BLaER1 treated with 17β-estradiol and CSF1 and Interleukin-3, amounts not matched to agents 10 nM and 100 nM (cell line): ENCODE data around the gene BRSK2.

Experiments
- H3K27ac ChIP-seq, 11 experiments: shearing (Covaris generic); formaldehyde crosslinking; 2 replicates each; pipeline ENCODE4 v1.8.1; 2022
- H3K27me3 ChIP-seq, 11 experiments: shearing (Covaris generic); formaldehyde crosslinking; 2 replicates each; pipeline ENCODE4 v1.8.1; 2022
- H3K36me3 ChIP-seq, 11 experiments: shearing (Covaris generic); formaldehyde crosslinking; 2 replicates each; pipeline ENCODE4 v1.8.1; 2022
- H3K4me1 ChIP-seq, 10 experiments: shearing (Covaris generic); formaldehyde crosslinking; 2 replicates each; pipeline ENCODE4 v1.8.1; 2022
- H3K4me2 ChIP-seq, 11 experiments: shearing (Covaris generic); formaldehyde crosslinking; 2 replicates each; pipeline ENCODE4 v1.8.1; 2022
- H3K4me3 ChIP-seq, 10 experiments: shearing (Covaris generic); formaldehyde crosslinking; 2 replicates each; pipeline ENCODE4 v1.8.1; 2022
- H3K9ac ChIP-seq, 11 experiments: shearing (Covaris generic); formaldehyde crosslinking; 2 replicates each; pipeline ENCODE4 v1.8.1; 2022
- H3K9me3 ChIP-seq, 11 experiments: shearing (Covaris generic); formaldehyde crosslinking; replicated peaks in 1 of 11; 2 replicates each; pipeline ENCODE4 v1.8.1; 2022
- H4K20me1 ChIP-seq, 11 experiments: shearing (Covaris generic); formaldehyde crosslinking; 2 replicates each; pipeline ENCODE4 v1.8.1; 2022
- Cebpa-rat ChIP-seq, 11 experiments: shearing (Covaris generic); IDR thresholded peaks; 2 replicates each; pipeline ENCODE4 v1.8.1; 2022

BRSK2 gene

GRCh38 chr11:1444321-1444720 is 54.6 kb downstream of the BRSK2 start:
- no peaks in the 10 kb centered on the region for H3K36me3 ChIP-seq
- TF ChIP-seq Cebpa-rat (IDR thresholded peaks at IDR 0.05): no peak
- H3K9ac ChIP-seq: no peak overlapping the region
- no peak overlapping the region for H3K4me2 ChIP-seq
- H3K9me3 ChIP-seq: no peaks in the 10 kb centered on the region
- H3K4me1 ChIP-seq: peaks cover 11 to 46% (median 28%) of the 10 kb centered on the region in 10 experiments
- no peak overlapping the region for H3K4me3 ChIP-seq
- H3K27ac ChIP-seq: no peak overlapping the region
- no peaks in the 10 kb centered on the region for H3K27me3 ChIP-seq
- peaks cover 0 to 49% (median 0%) of the 10 kb centered on the region in 11 experiments; a peak in 5 of 22 replicates for H4K20me1 ChIP-seq

- H3K27ac ChIP-seq: no peak overlapping the region
- no peaks in the 10 kb centered on the region for H3K9me3 ChIP-seq
- no peak for TF ChIP-seq Cebpa-rat (IDR thresholded peaks at IDR 0.05)
Measured at GRCh38 chr11:1444823-1445422, 55.2 kb downstream of the BRSK2 start.

DNA sequence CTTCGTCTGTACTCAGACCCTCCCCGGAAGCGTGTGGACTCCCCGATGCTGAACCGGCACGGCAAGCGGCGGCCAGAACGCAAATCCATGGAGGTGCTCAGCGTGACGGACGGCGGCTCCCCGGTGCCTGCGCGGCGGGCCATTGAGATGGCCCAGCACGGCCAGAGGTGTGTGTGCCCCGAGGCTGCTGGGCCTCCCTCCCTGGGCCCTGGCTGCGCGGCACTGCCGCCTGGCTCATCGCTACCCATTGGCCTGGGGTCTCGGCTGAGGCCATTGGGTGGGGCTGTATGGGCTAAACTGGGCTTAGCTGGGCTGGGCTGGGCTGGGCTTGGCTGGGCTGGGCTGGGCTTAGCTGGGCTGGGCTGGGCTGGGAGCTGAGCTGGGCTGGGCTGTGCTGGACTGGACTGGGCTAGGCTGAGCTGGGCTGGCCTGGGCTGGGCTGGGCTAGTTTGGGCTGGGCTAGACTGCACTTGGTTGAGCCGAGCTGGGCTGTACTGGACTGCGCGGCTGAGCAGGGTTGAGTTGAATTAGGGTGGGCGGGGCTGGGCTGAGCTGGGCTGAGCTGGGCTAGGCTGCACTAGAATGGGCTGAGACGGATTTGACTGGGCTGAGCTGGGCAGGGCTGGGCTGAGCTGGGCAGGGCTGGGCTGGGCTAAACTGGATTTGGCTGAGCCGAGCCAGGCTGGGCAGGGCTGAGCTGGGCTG is 56.2 kb downstream of the BRSK2 start:
- no peak for TF ChIP-seq Cebpa-rat (IDR thresholded peaks at IDR 0.05)
- H3K9ac ChIP-seq: no peak overlapping the region
- H3K9me3 ChIP-seq: no peaks in the 10 kb centered on the region
- H3K4me3 ChIP-seq: no peak overlapping the region
- H3K4me1 ChIP-seq: peaks cover 11 to 39% (median 30%) of the 10 kb centered on the region in 10 experiments
- H3K27me3 ChIP-seq: no peaks in the 10 kb centered on the region
- H4K20me1 ChIP-seq: peaks cover 0 to 53% (median 0%) of the 10 kb centered on the region in 11 experiments; a peak in 5 of 22 replicates
- no peaks in the 10 kb centered on the region for H3K36me3 ChIP-seq
- no peak overlapping the region for H3K27ac ChIP-seq
- no peak overlapping the region for H3K4me2 ChIP-seq

More at GRCh38 chr11:1444823-1445422, 55.2 kb downstream of the BRSK2 start:
- H3K36me3 ChIP-seq: no peaks in the 10 kb centered on the region
- no peak overlapping the region for H3K4me3 ChIP-seq
- peaks cover 0 to 53% (median 0%) of the 10 kb centered on the region in 11 experiments; a peak in 5 of 22 replicates for H4K20me1 ChIP-seq
- no peak overlapping the region for H3K4me2 ChIP-seq
- peaks cover 11 to 47% (median 30%) of the 10 kb centered on the region in 10 experiments for H3K4me1 ChIP-seq
- H3K27me3 ChIP-seq: no peaks in the 10 kb centered on the region
- no peak overlapping the region for H3K9ac ChIP-seq

- Histone ChIP-seq H3K27me3 (no peaks in the 10 kb centered on the region), H3K4me1 (peaks cover 11 to 45% (median 30%) of the 10 kb centered on the region in 10 experiments), H3K9me3 (no peaks in the 10 kb centered on the region), H3K9ac (no peak overlapping the region), H4K20me1 (peaks cover 0 to 60% (median 0%) of the 10 kb centered on the region in 11 experiments; a peak in 7 of 22 replicates), H3K36me3 (no peaks in the 10 kb centered on the region), H3K4me3 (no peak overlapping the region), H3K27ac (no peak overlapping the region), H3K4me2 (peak overlapping the region in 5 of 11 experiments; percentile 12 to 33 (median 22); a peak in 4 of 22 replicates)
- no peak for TF ChIP-seq Cebpa-rat (IDR thresholded peaks at IDR 0.05)
Measured at GRCh38 chr11:1446623-1447022, 56.9 kb downstream of the BRSK2 start.

- H3K27ac ChIP-seq: peak overlapping the region in 8 of 11 experiments; percentile 15 to 81 (median 63); a peak in 15 of 22 replicates
- peaks cover 11 to 52% (median 30%) of the 10 kb centered on the region in 10 experiments for H3K4me1 ChIP-seq
- no peak for TF ChIP-seq Cebpa-rat (IDR thresholded peaks at IDR 0.05)
Measured at GRCh38 chr11:1447845-1448825, 58.4 kb downstream of the BRSK2 start.

DNA sequence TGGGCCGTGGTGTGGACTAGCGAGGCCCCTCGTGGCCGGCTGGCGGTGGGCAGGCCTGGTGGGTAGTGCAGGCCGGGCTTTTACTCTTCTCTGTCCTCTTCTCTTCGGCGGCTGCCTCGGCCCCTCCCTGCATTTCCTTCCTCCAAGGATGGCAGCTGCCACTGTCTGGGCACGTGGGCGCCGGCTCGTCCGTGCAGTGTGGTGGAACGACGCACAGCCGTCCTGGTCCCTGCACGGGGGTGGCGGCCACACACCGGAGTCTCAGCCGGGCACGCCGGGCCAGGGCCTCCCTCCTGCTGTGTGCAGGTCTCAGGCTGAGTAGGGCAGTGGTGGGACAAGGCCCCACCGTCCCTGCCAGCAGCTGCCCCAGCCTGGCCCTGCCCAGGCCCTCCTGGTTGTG is 59.1 kb downstream of the BRSK2 start:
- Histone ChIP-seq H3K27ac (peak overlapping the region in 8 of 11 experiments; percentile 15 to 81 (median 63); a peak in 15 of 22 replicates), H3K9me3 (no peaks in the 10 kb centered on the region), H3K36me3 (no peaks in the 10 kb centered on the region), H3K4me1 (peaks cover 11 to 59% (median 34%) of the 10 kb centered on the region in 10 experiments), H3K9ac (peak overlapping the region in 7 of 11 experiments; percentile 18 to 70 (median 55); a peak in 12 of 22 replicates), H3K4me2 (peak overlapping the region; percentile 54 to 92 (median 83)), H3K4me3 (no peak overlapping the region; a peak in 1 of 20 replicates), H3K27me3 (no peaks in the 10 kb centered on the region), H4K20me1 (peaks cover 0 to 66% (median 0%) of the 10 kb centered on the region in 11 experiments; a peak in 10 of 22 replicates)
- no peak for TF ChIP-seq Cebpa-rat (IDR thresholded peaks at IDR 0.05)

More at GRCh38 chr11:1447845-1448825, 58.4 kb downstream of the BRSK2 start:
- Histone ChIP-seq H3K9ac (peak overlapping the region in 7 of 11 experiments; percentile 18 to 70 (median 55); a peak in 12 of 22 replicates), H3K4me3 (no peak overlapping the region; a peak in 1 of 20 replicates), H3K9me3 (no peaks in the 10 kb centered on the region), H3K4me2 (peak overlapping the region; percentile 54 to 92 (median 83)), H3K27me3 (no peaks in the 10 kb centered on the region), H3K36me3 (no peaks in the 10 kb centered on the region), H4K20me1 (peaks cover 0 to 60% (median 0%) of the 10 kb centered on the region in 11 experiments; a peak in 7 of 22 replicates)

DNA sequence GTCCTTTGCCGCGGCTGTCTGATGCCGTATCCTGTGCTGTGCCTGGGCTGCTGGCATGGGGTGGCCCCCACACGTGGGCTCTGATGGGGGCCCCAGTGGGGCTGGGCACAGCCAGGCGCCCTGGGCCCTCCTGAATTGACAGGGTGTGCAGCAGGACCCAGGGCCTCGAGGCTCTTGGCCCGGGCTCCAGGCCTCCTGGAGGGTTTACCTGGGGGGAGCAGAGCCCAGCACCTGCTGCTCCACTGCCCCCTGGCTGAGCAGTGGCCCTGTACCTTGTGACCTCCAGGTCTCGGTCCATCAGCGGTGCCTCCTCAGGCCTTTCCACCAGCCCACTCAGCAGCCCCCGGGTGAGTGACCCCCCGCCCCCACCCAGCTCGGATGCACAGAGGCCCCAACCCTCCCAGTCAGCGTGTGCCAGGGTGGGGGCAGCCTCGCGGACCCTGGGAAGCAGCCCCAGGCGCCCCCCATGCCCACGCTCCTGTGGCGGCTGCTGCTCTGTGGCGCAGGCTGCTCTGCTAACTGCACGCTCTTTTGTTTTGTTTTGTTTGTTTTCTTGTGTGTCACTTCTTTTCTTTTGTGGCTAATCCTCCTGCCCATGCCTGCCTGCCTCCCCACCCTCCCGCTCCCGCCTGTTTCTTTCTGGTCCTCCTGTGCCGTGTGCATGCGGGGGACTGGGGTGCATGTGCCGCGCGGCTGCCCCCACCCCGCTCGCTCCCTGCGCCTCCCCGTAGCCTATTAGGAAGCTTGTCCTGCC is 59.9 kb downstream of the BRSK2 start:
- Histone ChIP-seq H3K4me2 (peak overlapping the region in 10 of 11 experiments; percentile 54 to 92 (median 84); a peak in 20 of 22 replicates), H4K20me1 (peaks cover 0 to 69% (median 0%) of the 10 kb centered on the region in 11 experiments; a peak in 11 of 22 replicates), H3K4me3 (no peak overlapping the region), H3K27me3 (no peaks in the 10 kb centered on the region), H3K36me3 (no peaks in the 10 kb centered on the region), H3K9ac (peak overlapping the region in 2 of 11 experiments; percentile 35 to 70; a peak in 1 of 22 replicates), H3K9me3 (no peaks in the 10 kb centered on the region), H3K27ac (peak overlapping the region in 2 of 11 experiments; percentile 27 to 73; a peak in 5 of 22 replicates), H3K4me1 (peaks cover 11 to 67% (median 38%) of the 10 kb centered on the region in 10 experiments)
- TF ChIP-seq Cebpa-rat (IDR thresholded peaks at IDR 0.05): no peak
